Peyer's patch (tissue), 4 donors: ENCODE results near the gene ZMYND10. TPM values are rescaled to one million over a fixed set of nuclear protein-coding genes. Genes with fewer than 3 reads are reported as not detected.
A peak's percentile ranks its signal among the peaks of the same experiment; 100 is the strongest.

ENCODE experiments used
- DNase-seq, 3 donors: peaks; one replicate each; pipeline ENCODE4 v3.0.0-alpha.2; 2017 to 2019
- H3K27ac ChIP-seq, 4 donors: fragments of 200-600 bp; sonication (generic); one replicate each; pipeline ENCODE4 v1.5.1; 2016 to 2019
- H3K27me3 ChIP-seq, 2 donors: fragments of 200-600 bp; sonication (generic); one replicate each; pipeline ENCODE4 v1.5.1; 2019
- H3K36me3 ChIP-seq, 3 donors: fragments of 200-600 bp; sonication (generic); one replicate each; pipeline ENCODE4 v1.5.1; 2016 to 2019
- H3K4me1 ChIP-seq, 4 donors: fragments of 200-600 bp; sonication (generic); one replicate each; pipeline ENCODE4 v1.5.1; 2016 to 2019
- H3K4me3 ChIP-seq, 4 donors: fragments of 200-600 bp; sonication (generic); 1 replicate in 3 of 4; 2 replicates in 1 of 4; pipeline ENCODE4 v1.5.1; 2016 to 2019; ENCODE audit warnings: mild to moderate bottlenecking in 1 of 4
- H3K9me3 ChIP-seq, 4 donors: fragments of 200-600 bp; sonication (generic); one replicate each; pipeline ENCODE4 v1.5.1; 2016 to 2019; ENCODE audit warnings: mild to moderate bottlenecking in 1 of 4
- POLR2A ChIP-seq, 2 donors: fragments of 450-650 bp; IDR thresholded peaks; one replicate each; pipeline ENCODE4 v1.5.1; 2017; ENCODE audit warnings: antibody characterized with exemption in 2 of 2, mild to moderate bottlenecking in 2 of 2, moderate library complexity in 2 of 2
- total RNA-seq, 4 donors: library from RNA; depleted of rRNA; stranded (reverse); fragments of >200 nt; gene quantifications; one replicate each; pipeline ENCODE4 v1.1.0, GENCODE V29; 2016
- TF ChIP-seq, protein P1 (sequence below), 6 experiments: fragments of 450-650 bp in 4 of 6; fragments of 200-600 bp in 2 of 6; sonication (generic) in 1 of 6; IDR thresholded peaks; one replicate each; pipeline ENCODE4 v1.5.1; 2017 to 2019; ENCODE audit warnings: antibody characterized with exemption in 6 of 6, mild to moderate bottlenecking in 3 of 6, moderate library complexity in 1 of 6

Gene ZMYND10
- total RNA-seq, 4 donors from 2014 or later = 0.27 to 0.38 TPM; not detected in 2

DNA sequence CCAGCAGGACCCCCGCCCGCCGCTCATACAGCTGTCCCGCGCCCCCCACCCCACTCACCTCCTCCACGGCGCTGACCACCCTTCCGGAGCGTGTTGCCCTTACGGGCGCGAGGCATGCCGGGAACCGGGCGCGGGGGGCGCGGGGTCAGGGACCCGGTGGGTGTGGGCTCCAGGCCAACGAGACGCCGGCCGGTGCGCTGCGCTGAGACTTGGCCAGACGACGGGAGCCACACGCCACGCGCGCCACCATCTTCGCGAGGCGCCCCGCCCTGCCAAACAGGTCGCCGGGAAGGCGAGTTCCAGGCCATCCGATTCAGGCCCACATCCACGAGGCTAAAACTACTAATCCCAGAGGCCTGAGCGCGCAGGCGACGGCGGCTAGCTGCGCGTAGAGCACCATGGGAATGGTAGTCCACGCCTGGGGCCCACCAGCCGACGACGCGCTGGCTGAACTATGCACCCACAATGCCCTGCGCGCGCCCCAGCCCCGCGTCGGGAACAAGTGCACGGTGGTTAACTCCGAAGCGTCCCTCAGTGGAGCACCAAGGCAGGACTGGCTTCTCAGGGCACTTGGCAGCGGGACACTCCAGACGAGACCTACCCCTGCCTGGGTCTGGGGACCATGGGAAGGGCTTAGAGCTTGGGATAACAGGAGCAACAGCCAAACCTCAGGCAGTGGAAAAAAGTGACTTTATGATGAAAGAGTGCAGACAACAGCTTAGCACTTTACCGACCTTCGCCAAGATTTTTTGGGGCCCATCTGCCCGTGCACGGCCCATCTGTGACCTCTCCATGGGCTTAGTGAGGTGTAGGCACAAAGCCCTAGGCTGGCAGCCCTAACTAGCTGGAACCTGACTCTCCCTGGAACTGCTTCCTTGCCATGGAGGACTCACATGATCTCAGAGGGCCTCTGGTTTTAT lies 53.1 kb downstream of the ZMYND10 start, which contains the start of gene IFRD2:
Gene IFRD2 (minus strand): TSS at position 271 of the 920 bp plus-strand sequence. CDS start 155 bp downstream, at position 116.
- DNase-seq = peak; percentile 96 to 99 (median 97)
- Histone ChIP-seq H3K36me3 (peaks cover 0 to 33% (median 0%) of the 10 kb centered on the region in 3 donors), H3K4me1 (peaks cover 0 to 18% (median 9%) of the 10 kb centered on the region in 4 donors)

More for the DNA sequence above, 53.1 kb downstream of the ZMYND10 start, which contains the start of gene IFRD2:
- Histone ChIP-seq H3K27ac (peak within 1 kb of the TSS; percentile 79 to 89 (median 83)), H3K27me3 (no peaks in the 10 kb centered on the region), H3K4me3 (peak within 1 kb of the TSS; percentile 85 to 99 (median 95)), H3K9me3 (no peaks in the 10 kb centered on the region)
- TF ChIP-seq POLR2A (IDR thresholded peaks at IDR 0.05) = peak; percentile 49 to 59
- TF ChIP-seq, protein P1, sequence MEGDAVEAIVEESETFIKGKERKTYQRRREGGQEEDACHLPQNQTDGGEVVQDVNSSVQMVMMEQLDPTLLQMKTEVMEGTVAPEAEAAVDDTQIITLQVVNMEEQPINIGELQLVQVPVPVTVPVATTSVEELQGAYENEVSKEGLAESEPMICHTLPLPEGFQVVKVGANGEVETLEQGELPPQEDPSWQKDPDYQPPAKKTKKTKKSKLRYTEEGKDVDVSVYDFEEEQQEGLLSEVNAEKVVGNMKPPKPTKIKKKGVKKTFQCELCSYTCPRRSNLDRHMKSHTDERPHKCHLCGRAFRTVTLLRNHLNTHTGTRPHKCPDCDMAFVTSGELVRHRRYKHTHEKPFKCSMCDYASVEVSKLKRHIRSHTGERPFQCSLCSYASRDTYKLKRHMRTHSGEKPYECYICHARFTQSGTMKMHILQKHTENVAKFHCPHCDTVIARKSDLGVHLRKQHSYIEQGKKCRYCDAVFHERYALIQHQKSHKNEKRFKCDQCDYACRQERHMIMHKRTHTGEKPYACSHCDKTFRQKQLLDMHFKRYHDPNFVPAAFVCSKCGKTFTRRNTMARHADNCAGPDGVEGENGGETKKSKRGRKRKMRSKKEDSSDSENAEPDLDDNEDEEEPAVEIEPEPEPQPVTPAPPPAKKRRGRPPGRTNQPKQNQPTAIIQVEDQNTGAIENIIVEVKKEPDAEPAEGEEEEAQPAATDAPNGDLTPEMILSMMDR (IDR thresholded peaks at IDR 0.05) = no peak

Other genes with a start within 250 kb of the ZMYND10 start
- gene SEMA3F, start 190.4 kb downstream of the ZMYND10 start, total RNA-seq = 10 to 100 TPM; 21.2 to 41.0 (median 23.2) TPM
- gene GNAT1, start 154.1 kb downstream of the ZMYND10 start, total RNA-seq = not detected
- gene SLC38A3, start 140.5 kb downstream of the ZMYND10 start, total RNA-seq = 1 to 10 TPM in 1 of 4 donors, not detected in 3; 1.3 TPM
- 100 to 1,000 TPM in 2 of 4 donors, 10 to 100 TPM in 2; 71.8 to 178 (median 98.4) TPM for gene GNAI2, start 109.5 kb downstream of the ZMYND10 start, total RNA-seq
- gene SEMA3B, start 76.6 kb downstream of the ZMYND10 start, total RNA-seq = 100 to 1,000 TPM in 3 of 4 donors, 10 to 100 TPM in 1; 56.1 to 367 (median 267) TPM
- not detected for gene LSMEM2, start 66.6 kb downstream of the ZMYND10 start, total RNA-seq
- 100 to 1,000 TPM in 3 of 4 donors, 10 to 100 TPM in 1; 75.5 to 205 (median 140) TPM for gene IFRD2, start 53.3 kb downstream of the ZMYND10 start, total RNA-seq
- 1 to 10 TPM; 3.0 to 6.6 (median 4.2) TPM for gene HYAL3, start 46.3 kb downstream of the ZMYND10 start, total RNA-seq
- 10 to 100 TPM in 3 of 4 donors, 1 to 10 TPM in 1; 3.2 to 14.0 (median 12.4) TPM for gene NAA80, start 46.3 kb downstream of the ZMYND10 start, total RNA-seq
- 1 to 10 TPM; 1.2 to 5.1 (median 4.6) TPM for gene HYAL1, start 42.2 kb downstream of the ZMYND10 start, total RNA-seq
- gene HYAL2, start 23.0 kb downstream of the ZMYND10 start, total RNA-seq = 10 to 100 TPM; 18.2 to 63.1 (median 39.9) TPM
- 10 to 100 TPM in 3 of 4 donors, 1 to 10 TPM in 1; 5.8 to 19.8 (median 17.5) TPM for gene TUSC2, start 17.5 kb downstream of the ZMYND10 start, total RNA-seq
- 10 to 100 TPM; 27.6 to 80.0 (median 29.4) TPM for gene RASSF1, start 4.9 kb downstream of the ZMYND10 start, total RNA-seq
- gene NPRL2, start 5.0 kb upstream of the ZMYND10 start, total RNA-seq = 10 to 100 TPM; 19.1 to 45.4 (median 28.3) TPM
- gene CYB561D2, start 5.1 kb upstream of the ZMYND10 start, total RNA-seq = 10 to 100 TPM; 22.3 to 69.5 (median 38.6) TPM
- gene TMEM115, start 13.8 kb upstream of the ZMYND10 start, total RNA-seq = 10 to 100 TPM; 14.0 to 75.5 (median 66.2) TPM
- gene CACNA2D2, start 157.9 kb upstream of the ZMYND10 start, total RNA-seq = 1 to 10 TPM in 3 of 4 donors, under 1 TPM in 1; 0.88 to 5.8 (median 1.2) TPM
- 10 to 100 TPM in 1 of 4 donors, 1 to 10 TPM in 2, not detected in 1; 1.1 to 26.4 (median 3.2) TPM for gene C3orf18, start 222.0 kb upstream of the ZMYND10 start, total RNA-seq
- 10 to 100 TPM in 3 of 4 donors, 1 to 10 TPM in 1; 8.6 to 15.3 (median 12.5) TPM for gene HEMK1, start 223.8 kb upstream of the ZMYND10 start, total RNA-seq